Duodenal mucosa (tissue), 2 donors: ENCODE results near the gene NSMCE4A.

Experiments
- H3K27ac ChIP-seq: one replicate; pipeline ENCODE4 v1.7.0; 2013; ENCODE audit warnings: low read depth, low read length
- H3K27me3 ChIP-seq, 2 donors: one replicate each; pipeline ENCODE4 v1.7.0; 2013; ENCODE audit warnings: low read length in 2 of 2, control low read depth in 1 of 2; ENCODE audit not compliant: insufficient read depth in 2 of 2, control insufficient read depth in 1 of 2
- H3K36me3 ChIP-seq, 2 donors: one replicate each; pipeline ENCODE4 v1.7.0; 2013; ENCODE audit warnings: low read length in 2 of 2, control low read depth in 1 of 2; ENCODE audit not compliant: insufficient read depth in 2 of 2, control insufficient read depth in 1 of 2
- H3K4me1 ChIP-seq, 2 donors: one replicate each; pipeline ENCODE4 v1.7.0; 2013; ENCODE audit warnings: low read length in 2 of 2, control low read depth in 1 of 2; ENCODE audit not compliant: insufficient read depth in 2 of 2, control insufficient read depth in 1 of 2
- H3K4me3 ChIP-seq, 2 donors: one replicate each; pipeline ENCODE4 v1.7.0; 2013; ENCODE audit warnings: low read length in 2 of 2, low read depth in 1 of 2
- H3K9ac ChIP-seq, 2 donors: one replicate each; pipeline ENCODE4 v1.7.0; 2013; ENCODE audit warnings: low read length in 2 of 2, low read depth in 1 of 2
- H3K9me3 ChIP-seq, 2 donors: one replicate each; pipeline ENCODE4 v1.7.0; 2013; ENCODE audit warnings: low read length in 2 of 2, control low read depth in 1 of 2; ENCODE audit not compliant: control insufficient read depth in 1 of 2

The NSMCE4A gene

DNA sequence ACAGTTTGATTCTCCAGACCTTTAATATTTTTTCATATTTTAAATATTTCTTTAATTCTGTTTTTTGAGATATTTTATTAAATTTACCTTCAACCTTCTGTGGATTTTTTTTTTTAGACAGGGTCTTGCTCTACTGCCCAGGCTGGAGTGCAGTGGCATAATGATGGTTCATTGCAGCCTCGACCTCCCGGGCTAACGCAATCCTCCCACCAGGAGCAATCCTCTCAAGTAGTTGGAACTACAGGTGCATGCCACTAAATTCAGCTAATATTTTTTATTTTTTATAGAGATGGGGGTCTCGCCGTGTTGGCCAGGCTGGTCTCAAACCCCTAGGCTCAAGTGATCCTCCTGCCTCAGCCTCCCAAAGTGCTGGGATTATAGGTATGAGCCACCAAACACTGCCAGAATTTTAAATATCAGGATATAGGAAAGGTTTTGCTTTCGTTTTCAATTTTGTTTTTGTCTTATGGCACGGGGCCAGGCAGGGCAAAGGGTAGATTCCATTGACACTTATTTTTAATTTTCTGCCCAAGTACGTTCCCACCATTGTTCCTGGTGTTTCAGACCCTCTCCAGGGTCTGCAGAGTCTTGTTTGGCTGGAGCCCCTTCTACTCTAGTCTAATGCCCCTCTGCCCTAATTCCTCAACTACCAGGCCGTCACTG lies 15.1 kb upstream of the NSMCE4A start:
- Histone ChIP-seq H3K4me3 (peak overlapping the region; percentile 4 to 68), H3K4me1 (peaks cover 9 to 22% of the 10 kb centered on the region in 2 donors), H3K9ac (peak overlapping the region; percentile 22 to 30), H3K9me3 (no peaks in the 10 kb centered on the region), H3K36me3 (no peaks in the 10 kb centered on the region), H3K27ac (no peak overlapping the region), H3K27me3 (no peaks in the 10 kb centered on the region)

DNA sequence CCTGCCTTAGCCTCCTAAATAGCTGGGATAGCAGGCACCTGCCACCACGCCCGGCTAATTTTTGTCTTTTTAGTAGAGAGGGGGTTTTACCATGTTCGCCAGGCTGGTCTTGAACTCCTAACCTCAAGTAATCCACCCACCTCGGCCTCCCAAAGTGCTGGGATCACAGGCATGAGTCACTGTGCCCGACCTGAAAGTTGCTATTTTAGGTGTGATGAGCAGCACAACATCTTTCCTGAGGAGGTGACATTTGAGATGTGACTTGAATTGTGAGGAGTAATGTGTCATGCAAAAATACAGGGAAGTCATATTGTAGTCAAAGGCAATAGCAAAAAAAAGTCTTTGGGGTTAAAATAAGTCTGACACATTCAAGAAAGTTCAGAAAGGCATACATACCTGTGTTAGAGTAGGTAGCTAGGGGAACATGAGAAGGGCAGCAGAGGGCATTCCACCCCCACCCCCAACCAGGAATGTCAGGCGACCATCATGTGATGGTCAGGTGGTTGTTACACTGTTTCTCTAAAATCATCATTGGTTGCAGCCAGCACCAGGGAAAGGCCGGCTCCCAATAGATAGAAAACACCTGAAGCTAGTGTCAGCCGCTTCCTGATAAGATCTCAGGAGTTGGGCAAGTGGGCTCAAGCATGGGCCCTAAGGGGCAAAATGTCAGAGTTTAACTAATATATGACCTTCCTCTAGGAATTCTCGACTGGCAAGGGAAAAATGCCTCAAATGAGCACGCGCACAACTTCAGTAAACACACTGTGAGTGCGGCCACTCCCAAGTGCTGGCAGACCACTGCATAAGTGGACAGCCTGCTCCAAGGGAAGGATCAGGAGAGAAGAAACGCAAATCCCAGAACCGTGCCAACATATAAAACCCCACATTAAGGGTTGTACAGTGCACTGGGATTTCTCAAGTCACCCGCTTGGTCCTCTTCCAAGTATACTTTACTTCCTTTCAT lies 13.6 kb upstream of the NSMCE4A start, which contains the start of gene TACC2:
Gene TACC2 (plus strand): TSS at position 803 of the 964 bp plus-strand sequence. CDS start 32,819 bp downstream, outside the sequence.
- H3K36me3 ChIP-seq, result no peaks in the 10 kb centered on the region
- peaks cover 8 to 9% of the 10 kb centered on the region in 2 donors for H3K9me3 ChIP-seq
- peak within 1 kb of the TSS in 1 of 2 donors; percentile 4 for H3K4me3 ChIP-seq
- H3K4me1 ChIP-seq, result peaks cover 3 to 7% of the 10 kb centered on the region in 2 donors
- no peak within 1 kb of the TSS for H3K9ac ChIP-seq
- no peaks in the 10 kb centered on the region for H3K27me3 ChIP-seq
- no peak within 1 kb of the TSS for H3K27ac ChIP-seq

DNA sequence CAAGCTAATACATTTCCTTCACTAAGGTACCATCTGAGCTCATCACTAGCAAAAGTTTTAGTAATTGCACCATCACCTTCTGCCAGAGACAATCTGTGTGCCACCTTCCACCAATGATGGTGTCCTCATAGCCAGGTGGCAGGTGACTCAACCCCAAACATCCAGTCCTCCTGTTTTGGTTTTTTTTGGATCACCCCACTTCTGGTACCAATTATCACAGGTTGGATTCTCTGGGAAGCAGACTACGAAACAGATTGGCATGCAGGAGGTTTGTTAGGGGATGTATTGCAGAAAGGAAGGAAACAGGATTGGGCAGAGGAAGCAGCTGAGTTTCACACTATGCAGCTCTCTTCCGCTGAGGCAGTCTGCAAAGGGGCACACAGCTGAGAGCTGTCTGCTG lies 9.4 kb upstream of the NSMCE4A start:
- no peak overlapping the region for H3K9ac ChIP-seq
- H3K27ac ChIP-seq, result no peak overlapping the region
- no peak overlapping the region for H3K4me3 ChIP-seq

DNA sequence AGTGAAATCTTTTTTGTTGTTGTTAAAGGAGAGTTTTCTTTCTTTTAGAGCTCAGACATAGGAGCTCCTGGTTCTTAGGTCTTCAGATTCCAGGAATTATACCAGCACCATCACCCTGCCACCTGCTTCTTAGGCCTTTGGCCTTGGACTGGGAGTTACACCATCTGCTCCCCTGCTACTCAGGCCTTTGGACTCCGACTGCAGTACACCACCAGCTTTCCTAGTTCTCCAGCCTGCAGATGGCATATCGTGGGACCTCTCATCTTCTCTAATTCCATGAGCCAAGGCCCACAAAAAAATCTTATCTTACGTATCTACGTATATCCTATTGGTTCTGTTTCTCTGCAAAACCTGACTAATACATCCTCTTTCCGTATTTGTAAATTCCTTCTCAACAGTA lies 8.8 kb upstream of the NSMCE4A start:
- Histone ChIP-seq H3K9ac (no peak overlapping the region), H3K27me3 (no peaks in the 10 kb centered on the region), H3K9me3 (peaks cover 8 to 9% of the 10 kb centered on the region in 2 donors), H3K27ac (no peak overlapping the region), H3K36me3 (no peaks in the 10 kb centered on the region), H3K4me3 (no peak overlapping the region), H3K4me1 (no peaks in the 10 kb centered on the region)

More for the DNA sequence above, 9.4 kb upstream of the NSMCE4A start:
- Histone ChIP-seq H3K4me1 (no peaks in the 10 kb centered on the region), H3K9me3 (peaks cover 8 to 9% of the 10 kb centered on the region in 2 donors), H3K36me3 (no peaks in the 10 kb centered on the region), H3K27me3 (no peaks in the 10 kb centered on the region)

DNA sequence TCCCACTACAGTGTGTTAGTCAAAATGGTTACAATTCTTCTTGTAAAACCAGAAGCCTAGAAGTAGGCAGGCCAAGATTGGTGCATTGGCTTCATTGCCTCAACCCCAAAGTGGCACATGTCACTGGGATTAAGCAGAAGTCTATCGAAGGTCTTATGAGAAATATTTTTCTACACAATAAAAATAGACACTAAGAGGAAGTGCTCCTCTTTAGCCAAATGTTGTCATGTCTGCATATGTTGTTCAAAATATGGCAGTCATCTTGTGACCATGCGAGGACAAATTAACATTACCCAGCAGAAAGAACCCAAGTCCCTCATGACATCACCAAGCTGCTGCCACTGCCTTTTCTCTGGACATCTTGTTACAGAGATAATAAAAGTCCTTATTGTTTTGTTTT lies 6.3 kb upstream of the NSMCE4A start:
- Histone ChIP-seq H3K9me3 (peaks cover 8 to 9% of the 10 kb centered on the region in 2 donors), H3K27me3 (no peaks in the 10 kb centered on the region), H3K27ac (no peak overlapping the region), H3K4me3 (no peak overlapping the region), H3K36me3 (no peaks in the 10 kb centered on the region), H3K9ac (no peak overlapping the region), H3K4me1 (no peaks in the 10 kb centered on the region)

DNA sequence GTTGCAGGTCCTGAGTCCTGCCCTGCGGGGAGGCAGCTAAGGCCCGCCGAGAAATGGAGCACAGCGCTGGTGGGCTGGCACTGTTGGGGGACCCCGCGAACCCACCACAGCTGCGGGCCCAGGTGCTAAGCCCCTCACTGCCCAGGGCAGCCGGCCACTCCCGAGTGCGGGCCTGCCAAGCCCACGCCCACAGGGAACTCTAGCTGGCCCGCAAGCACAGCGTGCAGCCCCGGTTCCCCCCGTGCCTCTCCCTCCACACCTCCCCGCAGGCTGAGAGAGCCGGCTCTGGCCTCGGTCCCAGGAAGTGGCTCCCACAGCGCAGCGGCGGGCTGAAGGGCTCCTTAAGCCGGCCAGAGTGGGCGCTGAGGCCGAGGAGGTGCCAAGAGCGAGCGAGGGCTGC lies 3.5 kb upstream of the NSMCE4A start:
- H3K36me3 ChIP-seq, result no peaks in the 10 kb centered on the region
- H3K9ac ChIP-seq, result no peak overlapping the region
- H3K9me3 ChIP-seq, result no peaks in the 10 kb centered on the region
- H3K27ac ChIP-seq, result no peak overlapping the region
- no peak overlapping the region for H3K4me3 ChIP-seq
- H3K4me1 ChIP-seq, result peaks cover 5 to 16% of the 10 kb centered on the region in 2 donors
- no peaks in the 10 kb centered on the region for H3K27me3 ChIP-seq

DNA sequence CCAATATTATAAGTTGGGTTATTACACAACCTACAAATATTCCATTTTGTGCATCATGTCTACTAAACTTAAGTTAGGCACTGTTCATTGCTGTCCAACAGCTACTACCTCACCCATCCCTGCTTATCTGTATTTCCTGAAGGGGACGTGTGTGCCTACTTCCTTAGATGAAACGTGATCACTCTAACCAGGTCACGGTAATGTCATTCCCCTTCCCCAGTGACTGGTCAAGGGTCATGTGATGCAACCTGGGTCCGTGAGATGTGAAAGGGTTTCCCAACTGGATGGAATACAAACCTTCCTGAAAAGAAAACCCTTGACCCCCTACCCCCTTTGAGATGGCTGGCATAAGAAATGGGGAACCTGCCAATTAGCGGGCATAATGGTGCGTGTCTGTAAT lies 1.6 kb upstream of the NSMCE4A start:
- Histone ChIP-seq H3K9ac (no peak overlapping the region), H3K4me1 (peaks cover 10 to 20% of the 10 kb centered on the region in 2 donors), H3K27ac (no peak overlapping the region), H3K36me3 (peaks cover 0 to 1% of the 10 kb centered on the region in 2 donors), H3K27me3 (no peaks in the 10 kb centered on the region), H3K9me3 (no peaks in the 10 kb centered on the region), H3K4me3 (no peak overlapping the region)

DNA sequence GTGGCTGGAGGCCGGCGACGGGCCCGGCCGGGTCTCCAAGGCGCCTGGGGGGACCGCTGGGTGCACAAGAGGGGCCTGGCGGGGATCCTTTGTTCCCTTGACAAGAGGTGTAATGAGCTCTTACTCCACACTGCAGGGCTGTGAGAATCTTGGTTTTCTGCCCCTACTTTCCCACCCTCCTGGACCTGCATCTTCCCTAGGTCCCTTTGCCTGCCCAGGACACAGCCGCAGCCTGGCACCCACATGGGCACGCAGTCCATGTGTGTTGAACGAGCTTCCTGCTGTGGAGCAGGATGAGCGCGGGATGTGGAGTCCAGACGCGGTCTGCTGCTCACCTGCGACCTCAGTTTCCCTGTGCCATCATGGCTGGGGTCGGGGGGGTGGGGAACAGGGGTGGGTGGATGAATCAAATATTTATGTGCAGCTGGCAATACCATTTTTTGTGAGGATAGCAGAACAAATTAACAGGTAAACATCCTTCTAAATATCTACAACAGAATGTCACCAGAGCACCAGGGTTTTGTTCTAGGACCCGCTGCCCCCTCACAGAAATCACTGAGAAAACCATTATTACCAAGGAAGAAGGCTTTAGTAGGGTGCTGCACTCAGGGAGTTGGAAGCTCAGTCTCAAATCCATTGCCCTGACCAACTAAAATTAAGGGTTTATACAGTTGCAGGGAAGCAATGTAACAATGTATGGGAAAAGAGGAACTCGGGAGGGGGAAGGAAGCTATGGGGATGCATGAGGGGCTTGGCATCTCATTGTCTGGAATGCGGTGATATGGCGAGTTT lies 474 bp upstream of the NSMCE4A start:
- Histone ChIP-seq H3K9me3 (no peaks in the 10 kb centered on the region), H3K9ac (peak overlapping the region; percentile 48 to 92), H3K4me3 (peak overlapping the region; percentile 81 to 84), H3K4me1 (peaks cover 10 to 20% of the 10 kb centered on the region in 2 donors), H3K27ac (peak overlapping the region; percentile 94), H3K27me3 (no peaks in the 10 kb centered on the region), H3K36me3 (peaks cover 3 to 6% of the 10 kb centered on the region in 2 donors)

DNA sequence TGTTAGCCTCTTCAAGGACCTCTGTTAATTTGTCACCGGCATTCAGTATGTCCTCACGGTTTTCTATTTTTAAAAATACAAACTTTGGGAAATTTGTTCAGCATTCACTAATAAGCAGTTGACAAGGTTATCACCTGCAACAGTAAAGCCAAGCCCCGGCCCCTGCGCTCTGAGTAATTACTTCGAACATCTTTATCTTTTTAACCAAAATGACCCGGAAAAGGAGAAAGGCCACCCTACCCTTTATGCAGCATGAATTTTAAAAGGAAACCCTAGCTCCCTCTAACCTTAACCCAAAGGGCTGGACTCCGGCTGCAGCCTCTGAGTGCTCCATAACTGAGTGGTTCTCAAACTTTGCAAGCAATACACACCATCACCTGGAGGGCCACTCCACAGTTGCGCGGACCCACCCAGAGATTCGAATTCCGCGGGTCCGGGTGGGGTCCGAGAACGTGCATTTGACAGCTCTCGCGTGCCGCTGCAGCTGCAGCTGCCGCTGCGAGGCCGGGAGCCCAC lies 940 bp downstream of the NSMCE4A start:
- peak overlapping the region; percentile 72 to 92 for H3K9ac ChIP-seq
- no peaks in the 10 kb centered on the region for H3K9me3 ChIP-seq
- H3K27ac ChIP-seq, result peak overlapping the region; percentile 94
- peak overlapping the region; percentile 81 to 84 for H3K4me3 ChIP-seq
- H3K27me3 ChIP-seq, result no peaks in the 10 kb centered on the region
- H3K36me3 ChIP-seq, result peaks cover 5 to 9% of the 10 kb centered on the region in 2 donors
- H3K4me1 ChIP-seq, result peaks cover 10 to 20% of the 10 kb centered on the region in 2 donors
